GM20000 (cell line): ENCODE data around the gene XRN1.
A peak's percentile ranks its signal among the peaks of the same experiment; 100 is the strongest.

ENCODE experiments used
- DNase-seq: peaks from one replicate; pipeline ENCODE4 v3.0.0; 2012; ENCODE audit warnings: low spot score
- CTCF ChIP-seq: IDR thresholded peaks from 2 replicates; pipeline ENCODE4 v1.5.1; 2012; ENCODE audit warnings: mild to moderate bottlenecking, control low read depth; ENCODE audit errors: extremely low read depth, missing control alignments

Gene XRN1

GRCh38 chr3:142447852-142448823 lies at the start of gene XRN1:
TSS of gene XRN1 (minus strand) at chr3:142448037. CDS start at chr3:142447944, 93 bp downstream.
- TF ChIP-seq CTCF: no peak

GRCh38 chr3:142495103-142495502 lies 47.3 kb upstream of the XRN1 start:
- no peak for DNase-seq
- TF ChIP-seq CTCF: no peak

More at GRCh38 chr3:142447852-142448823, at the start of gene XRN1:
- peak; percentile 95 for DNase-seq

- no peak for DNase-seq
- TF ChIP-seq CTCF: no peak
Measured at GRCh38 chr3:142492184-142492583, 44.3 kb upstream of the XRN1 start.

GRCh38 chr3:142489572-142490323 lies 41.9 kb upstream of the XRN1 start:
- no peak for TF ChIP-seq CTCF
- DNase-seq: no peak

- DNase-seq: no peak
- TF ChIP-seq CTCF: no peak
Measured at GRCh38 chr3:142484912-142485435, 37.1 kb upstream of the XRN1 start.

- no peak for DNase-seq
- TF ChIP-seq CTCF: no peak
Measured at GRCh38 chr3:142481196-142481595, 33.4 kb upstream of the XRN1 start.
